ENCODE measurements around the gene OR5K2. TPM values are rescaled to one million over a fixed set of nuclear protein-coding genes. Genes with fewer than 3 reads are reported as not detected.

The OR5K2 gene
- total RNA-seq, 1 donor from 2014 or later = not detected

DNA sequence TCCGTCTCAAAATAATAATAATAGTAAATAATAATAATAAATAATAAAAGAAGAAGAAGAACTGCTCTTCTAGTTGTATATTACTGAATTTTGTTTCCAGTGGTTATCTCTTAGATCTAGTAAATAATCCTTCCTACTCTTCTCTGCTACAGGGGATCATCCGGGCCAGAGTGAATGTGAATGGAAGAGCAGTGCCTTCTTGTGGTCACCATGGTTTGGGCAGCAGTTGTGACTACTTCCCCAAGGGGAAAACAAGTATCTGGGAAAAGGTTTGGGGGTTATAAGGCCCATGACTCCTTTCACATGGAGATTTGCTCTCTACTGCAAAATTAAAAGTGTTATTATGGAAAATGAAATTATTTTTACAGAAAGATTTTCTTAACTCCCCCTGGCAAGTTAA, 39.9 kb upstream of the OR5K2 start:
- no peaks in the 10 kb centered on the region for H3K36me3 Mint-ChIP-seq (ENCODE audit: low read depth)
- no peaks in the 10 kb centered on the region for H3K4me1 Mint-ChIP-seq (ENCODE audit: low read depth)
- no peak for DNase-seq (ENCODE audit: low spot score)
- H3K9me3 Mint-ChIP-seq (ENCODE audit: low read depth) = peaks cover 4% of the 10 kb centered on the region
- H3K27ac Mint-ChIP-seq (ENCODE audit: unreplicated experiment) = no peak overlapping the region
- peaks cover 26% of the 10 kb centered on the region for H3K27me3 Mint-ChIP-seq (ENCODE audit: low read depth)
- H3K4me3 Mint-ChIP-seq (ENCODE audit: unreplicated experiment) = no peak overlapping the region
- TF ChIP-seq, protein P1, sequence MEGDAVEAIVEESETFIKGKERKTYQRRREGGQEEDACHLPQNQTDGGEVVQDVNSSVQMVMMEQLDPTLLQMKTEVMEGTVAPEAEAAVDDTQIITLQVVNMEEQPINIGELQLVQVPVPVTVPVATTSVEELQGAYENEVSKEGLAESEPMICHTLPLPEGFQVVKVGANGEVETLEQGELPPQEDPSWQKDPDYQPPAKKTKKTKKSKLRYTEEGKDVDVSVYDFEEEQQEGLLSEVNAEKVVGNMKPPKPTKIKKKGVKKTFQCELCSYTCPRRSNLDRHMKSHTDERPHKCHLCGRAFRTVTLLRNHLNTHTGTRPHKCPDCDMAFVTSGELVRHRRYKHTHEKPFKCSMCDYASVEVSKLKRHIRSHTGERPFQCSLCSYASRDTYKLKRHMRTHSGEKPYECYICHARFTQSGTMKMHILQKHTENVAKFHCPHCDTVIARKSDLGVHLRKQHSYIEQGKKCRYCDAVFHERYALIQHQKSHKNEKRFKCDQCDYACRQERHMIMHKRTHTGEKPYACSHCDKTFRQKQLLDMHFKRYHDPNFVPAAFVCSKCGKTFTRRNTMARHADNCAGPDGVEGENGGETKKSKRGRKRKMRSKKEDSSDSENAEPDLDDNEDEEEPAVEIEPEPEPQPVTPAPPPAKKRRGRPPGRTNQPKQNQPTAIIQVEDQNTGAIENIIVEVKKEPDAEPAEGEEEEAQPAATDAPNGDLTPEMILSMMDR (IDR thresholded peaks at IDR 0.05) = no peak

DNA sequence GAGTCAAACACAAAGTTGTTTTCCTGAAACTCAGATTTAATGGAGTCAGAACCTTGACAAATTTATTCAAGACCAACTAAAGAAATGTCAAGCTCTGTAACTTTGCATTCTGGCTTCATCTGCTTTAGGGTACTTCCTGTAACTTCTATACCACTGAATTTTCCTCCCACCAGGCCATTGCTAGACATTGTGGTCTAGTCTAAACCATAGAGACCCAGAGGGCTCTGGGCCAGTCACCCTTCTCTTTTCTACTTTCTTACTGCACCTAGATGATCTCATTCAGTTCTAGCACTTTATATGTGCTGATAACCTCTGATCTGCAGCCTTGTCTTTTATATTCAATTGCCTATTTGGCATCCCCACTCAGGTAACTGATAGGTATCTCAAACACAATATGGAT, 37.3 kb upstream of the OR5K2 start:
- H3K4me1 Mint-ChIP-seq (ENCODE audit: low read depth) = no peaks in the 10 kb centered on the region
- no peaks in the 10 kb centered on the region for H3K36me3 Mint-ChIP-seq (ENCODE audit: low read depth)
- H3K27me3 Mint-ChIP-seq (ENCODE audit: low read depth) = peaks cover 18% of the 10 kb centered on the region
- no peak overlapping the region for H3K27ac Mint-ChIP-seq (ENCODE audit: unreplicated experiment)
- no peak overlapping the region for H3K4me3 Mint-ChIP-seq (ENCODE audit: unreplicated experiment)
- TF ChIP-seq, protein P1 (IDR thresholded peaks at IDR 0.05) = no peak
- DNase-seq (ENCODE audit: low spot score) = no peak
- H3K9me3 Mint-ChIP-seq (ENCODE audit: low read depth) = peaks cover 4% of the 10 kb centered on the region

DNA sequence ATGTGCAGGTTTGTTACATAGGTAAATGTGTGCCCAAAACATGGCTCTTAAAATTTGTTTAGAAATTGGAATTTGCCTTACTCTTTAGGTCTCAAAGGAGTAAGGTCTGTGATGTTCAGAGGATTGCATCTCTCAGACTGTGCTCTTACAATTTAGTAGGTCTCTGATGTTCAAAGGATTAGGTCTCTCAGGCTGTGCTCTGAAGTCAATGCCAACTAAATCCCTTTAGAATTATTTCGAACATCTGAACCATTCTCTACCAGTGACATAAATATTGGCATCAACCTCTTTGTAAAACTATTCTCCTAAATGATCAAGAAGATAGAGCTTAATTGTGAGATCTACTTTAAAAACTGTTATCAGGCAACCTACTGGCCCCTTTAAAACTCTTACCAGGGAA, 34.6 kb upstream of the OR5K2 start, which contains the start of gene OR5K1:
OR5K1 (plus strand) TSS at position 301 of the 400 bp plus-strand sequence. CDS start 6,376 bp downstream, outside the sequence.
- peaks cover 17% of the 10 kb centered on the region for H3K27me3 Mint-ChIP-seq (ENCODE audit: low read depth)
- TF ChIP-seq, protein P1 (IDR thresholded peaks at IDR 0.05) = no peak
- H3K4me3 Mint-ChIP-seq (ENCODE audit: unreplicated experiment) = no peak within 1 kb of the TSS
- DNase-seq (ENCODE audit: low spot score) = no peak
- no peaks in the 10 kb centered on the region for H3K36me3 Mint-ChIP-seq (ENCODE audit: low read depth)
- no peak within 1 kb of the TSS for H3K27ac Mint-ChIP-seq (ENCODE audit: unreplicated experiment)
- peaks cover 4% of the 10 kb centered on the region for H3K9me3 Mint-ChIP-seq (ENCODE audit: low read depth)
- no peaks in the 10 kb centered on the region for H3K4me1 Mint-ChIP-seq (ENCODE audit: low read depth)

DNA sequence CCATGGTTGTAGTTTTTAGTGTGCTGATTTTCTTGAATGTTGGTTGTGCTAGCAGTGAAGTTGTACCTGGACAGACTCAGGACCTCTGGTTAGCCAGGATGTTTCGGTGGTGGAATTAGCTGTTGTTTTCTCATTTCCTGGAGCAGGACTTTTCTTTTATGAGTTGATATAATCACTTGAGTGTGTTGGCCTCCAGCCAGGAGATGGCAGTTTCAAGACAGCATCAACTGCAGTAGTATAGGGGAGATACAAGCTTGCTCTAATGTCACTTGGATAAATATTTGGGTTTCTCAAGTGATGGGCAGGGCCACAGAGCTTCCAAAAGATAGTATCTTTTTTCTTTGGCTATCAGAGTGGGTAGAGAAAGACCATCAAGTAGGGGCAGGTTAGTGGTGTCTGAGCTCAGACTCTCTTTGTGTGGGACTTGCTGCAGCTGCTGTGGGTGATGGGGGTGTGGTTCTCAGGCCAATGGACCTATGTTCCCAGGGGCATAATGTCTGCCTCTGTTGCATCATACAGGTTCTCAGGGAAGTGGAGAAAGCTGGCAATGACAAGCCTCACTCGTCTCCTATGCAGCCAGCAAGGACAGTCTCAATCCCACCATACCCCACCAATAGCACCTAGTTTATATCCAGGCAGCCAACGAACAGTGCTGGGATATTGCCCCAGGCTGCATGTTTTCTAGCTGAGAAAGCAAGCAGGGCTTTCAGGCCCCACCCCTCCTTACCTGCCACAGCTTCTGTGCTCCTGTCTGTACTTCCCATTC, 14.6 kb upstream of the OR5K2 start:
- peaks cover 3% of the 10 kb centered on the region for H3K36me3 Mint-ChIP-seq (ENCODE audit: low read depth)

DNA sequence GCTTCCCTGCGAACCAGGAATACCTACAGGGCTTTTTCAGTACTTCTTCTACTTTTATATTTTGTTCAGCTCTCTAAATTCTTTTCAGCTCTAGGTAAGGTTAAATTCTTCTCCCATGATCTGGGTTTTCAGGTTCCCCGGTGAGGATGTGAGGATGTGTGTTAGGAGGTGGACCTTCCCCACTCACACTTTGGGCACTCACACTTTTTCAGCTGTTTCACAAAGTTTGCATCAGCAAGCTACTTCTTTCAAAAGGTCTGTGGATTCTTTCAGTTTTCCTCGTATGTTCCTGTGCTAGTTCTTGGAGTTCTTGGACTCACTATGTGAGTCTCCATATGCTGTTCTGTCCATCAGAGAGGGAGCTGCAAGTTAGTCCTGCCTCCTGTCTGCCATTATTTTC, 13.9 kb upstream of the OR5K2 start:
- H3K27ac Mint-ChIP-seq (ENCODE audit: unreplicated experiment) = no peak overlapping the region
- TF ChIP-seq, protein P1 (IDR thresholded peaks at IDR 0.05) = no peak
- no peak overlapping the region for H3K4me3 Mint-ChIP-seq (ENCODE audit: unreplicated experiment)
- DNase-seq (ENCODE audit: low spot score) = no peak
- peaks cover 48% of the 10 kb centered on the region for H3K9me3 Mint-ChIP-seq (ENCODE audit: low read depth)
- H3K4me1 Mint-ChIP-seq (ENCODE audit: low read depth) = no peaks in the 10 kb centered on the region
- peaks cover 11% of the 10 kb centered on the region for H3K27me3 Mint-ChIP-seq (ENCODE audit: low read depth)
- peaks cover 3% of the 10 kb centered on the region for H3K36me3 Mint-ChIP-seq (ENCODE audit: low read depth)

More for the DNA sequence above, 14.6 kb upstream of the OR5K2 start:
- peaks cover 10% of the 10 kb centered on the region for H3K27me3 Mint-ChIP-seq (ENCODE audit: low read depth)
- no peak overlapping the region for H3K4me3 Mint-ChIP-seq (ENCODE audit: unreplicated experiment)
- no peaks in the 10 kb centered on the region for H3K4me1 Mint-ChIP-seq (ENCODE audit: low read depth)
- TF ChIP-seq, protein P1 (IDR thresholded peaks at IDR 0.05) = no peak
- H3K27ac Mint-ChIP-seq (ENCODE audit: unreplicated experiment) = no peak overlapping the region
- no peak for DNase-seq (ENCODE audit: low spot score)
- H3K9me3 Mint-ChIP-seq (ENCODE audit: low read depth) = peaks cover 43% of the 10 kb centered on the region

All from chondrocyte (in vitro differentiated cells).